ENCODE results near the gene RBP2.
"Not testable (repeated sequence)": the region's sequence is repeated elsewhere in the genome, so short reads cannot be mapped to it uniquely, and the experiment has no call there.

RBP2 gene

GRCh38 chr3:139440639-139441556, 35.4 kb downstream of the RBP2 start:
- no peak for DNase-seq (ENCODE audit: low read depth)

GRCh38 chr3:139439278-139439677, 37.0 kb downstream of the RBP2 start:
- DNase-seq (ENCODE audit: low read depth): no peak

- DNase-seq (ENCODE audit: low read depth): no peak
Observed at GRCh38 chr3:139434764-139435307, 41.5 kb downstream of the RBP2 start.

- no peak for DNase-seq (ENCODE audit: low read depth)
Observed at GRCh38 chr3:139434228-139434627, 42.1 kb downstream of the RBP2 start.

- DNase-seq (ENCODE audit: low read depth): no peak
Observed at GRCh38 chr3:139433089-139433488, 43.2 kb downstream of the RBP2 start.

- no peak for DNase-seq (ENCODE audit: low read depth)
Observed at GRCh38 chr3:139430493-139430892, 45.8 kb downstream of the RBP2 start.

GRCh38 chr3:139427283-139428060, 48.8 kb downstream of the RBP2 start:
- no peak for DNase-seq (ENCODE audit: low read depth)

GRCh38 chr3:139425745-139426400, 50.4 kb downstream of the RBP2 start:
- DNase-seq (ENCODE audit: low read depth): no peak

- no peak for DNase-seq (ENCODE audit: low read depth)
Observed at GRCh38 chr3:139423232-139423631, 53.1 kb downstream of the RBP2 start.

- DNase-seq (ENCODE audit: low read depth): no peak
Observed at GRCh38 chr3:139421460-139421859, 54.9 kb downstream of the RBP2 start.

- DNase-seq (ENCODE audit: low read depth): no peak
Observed at GRCh38 chr3:139421040-139421439, 55.3 kb downstream of the RBP2 start.

- no peak for DNase-seq (ENCODE audit: low read depth)
Observed at GRCh38 chr3:139418144-139418543, 58.2 kb downstream of the RBP2 start.

- no peak for DNase-seq (ENCODE audit: low read depth)
Observed at GRCh38 chr3:139416275-139416674, 60.0 kb downstream of the RBP2 start.

GRCh38 chr3:139414608-139415224, 61.6 kb downstream of the RBP2 start:
- DNase-seq (ENCODE audit: low read depth): no peak

GRCh38 chr3:139412891-139413290, 63.4 kb downstream of the RBP2 start:
- DNase-seq (ENCODE audit: low read depth): not testable (repeated sequence)

All from stimulated activated CD8-positive, alpha-beta memory T cell treated with anti-CD3 and anti-CD28 coated beads, Interleukin-4, amount 100 ng/mL, for 24 hours (primary cell).